Testis (tissue), 2 donors: Measurements from ENCODE around the gene IRF2BPL.

Source experiments
- CTCF ChIP-seq, 3 experiments: fragments of 450-650 bp in 2 of 3; fragments of 200-600 bp in 1 of 3; sonication (generic) in 1 of 3; IDR thresholded peaks; one replicate each; pipeline ENCODE4 v1.5.1; 2016 to 2019; ENCODE audit warnings: antibody characterized with exemption in 3 of 3, mild to moderate bottlenecking in 2 of 3, moderate library complexity in 1 of 3
- POLR2A ChIP-seq: fragments of 450-650 bp; IDR thresholded peaks from one replicate; pipeline ENCODE4 v1.6.1; 2017; ENCODE audit warnings: antibody characterized with exemption, mild to moderate bottlenecking, moderate library complexity

- TF ChIP-seq CTCF (IDR thresholded peaks at IDR 0.05) (no peak), POLR2A (no peak)
Observed at GRCh38 chr14:76977793-76978720, 50.5 kb downstream of the IRF2BPL start.
